ENCODE data around the gene P2RY12.

The P2RY12 gene

DNA sequence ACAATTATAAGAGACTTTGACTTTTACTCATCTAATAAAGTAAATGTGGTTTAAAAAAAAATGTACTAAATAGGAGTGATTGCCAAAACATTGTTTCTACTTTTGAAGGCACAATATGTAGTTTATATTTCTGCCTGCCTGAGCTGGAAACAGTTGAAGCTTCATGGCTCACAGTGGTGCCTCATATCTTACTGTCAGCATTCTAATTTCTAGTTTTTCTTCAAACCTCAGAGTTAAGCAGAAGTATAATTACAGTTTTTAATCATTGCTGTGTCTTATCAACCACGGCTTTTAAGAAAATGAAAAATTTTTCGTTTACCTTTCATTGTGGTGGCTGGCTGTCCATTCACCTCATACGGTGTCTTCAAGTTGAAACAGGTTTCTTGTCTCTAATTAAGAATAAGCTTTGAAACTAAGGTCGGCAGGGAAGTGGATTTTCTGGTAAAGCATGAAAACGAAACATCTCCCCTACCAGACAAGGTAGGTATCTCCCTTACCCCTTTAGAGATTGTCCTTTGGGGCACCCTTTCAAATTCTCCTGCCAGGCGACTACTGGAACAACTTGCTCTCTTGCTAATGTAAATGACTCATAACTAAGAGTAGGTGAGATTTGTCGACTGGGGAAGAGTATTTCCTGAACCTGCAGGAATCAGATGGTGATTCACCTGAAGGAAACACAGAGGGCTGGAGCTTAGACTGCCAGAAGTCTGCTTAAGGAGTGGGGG lies 68.1 kb downstream of the P2RY12 start, which contains the start of gene GPR87:
GPR87 (minus strand) TSS at position 554 of the 725 bp plus-strand sequence. CDS start 16,720 bp downstream, outside the sequence.
- Histone ChIP-seq H3K36me3 (ENCODE audit: low read depth) (peaks cover 42% of the 10 kb centered on the region), H3K27ac (ENCODE audit: poor library complexity, severe bottlenecking) (peak within 1 kb of the TSS; percentile 99), H3K27me3 (ENCODE audit: insufficient read depth, poor library complexity, severe bottlenecking) (no peaks in the 10 kb centered on the region), H3K4me3 (ENCODE audit: severe bottlenecking) (peak within 1 kb of the TSS; percentile 69), H3K9me3 (ENCODE audit: severe bottlenecking) (no peaks in the 10 kb centered on the region), H3K4me1 (ENCODE audit: insufficient read depth, poor library complexity, severe bottlenecking) (peaks cover 62% of the 10 kb centered on the region)
- DNase-seq (ENCODE audit: low spot score), result peak; percentile 71
- TF ChIP-seq CTCF (IDR thresholded peaks at IDR 0.05; ENCODE audit: poor library complexity, severe bottlenecking), result no peak
- ATAC-seq (ENCODE audit: low read depth), result peak; percentile 80

- ATAC-seq (ENCODE audit: low read depth), result peak; percentile 32; the same call in 2 of the 3 replicates
- no peaks in the 10 kb centered on the region for H3K9me3 ChIP-seq (ENCODE audit: severe bottlenecking)
- H3K36me3 ChIP-seq (ENCODE audit: low read depth), result peaks cover 48% of the 10 kb centered on the region
- H3K27ac ChIP-seq (ENCODE audit: poor library complexity, severe bottlenecking), result peak overlapping the region; percentile 99
- TF ChIP-seq CTCF (IDR thresholded peaks at IDR 0.05; ENCODE audit: poor library complexity, severe bottlenecking), result no peak
- peaks cover 60% of the 10 kb centered on the region for H3K4me1 ChIP-seq (ENCODE audit: insufficient read depth, poor library complexity, severe bottlenecking)
- DNase-seq (ENCODE audit: low spot score), result no peak
- H3K4me3 ChIP-seq (ENCODE audit: severe bottlenecking), result peak overlapping the region; percentile 69
- no peaks in the 10 kb centered on the region for H3K27me3 ChIP-seq (ENCODE audit: insufficient read depth, poor library complexity, severe bottlenecking)
These were observed 68.7 kb downstream of the P2RY12 start for GRCh38 chr3:151315846-151316245.

DNA sequence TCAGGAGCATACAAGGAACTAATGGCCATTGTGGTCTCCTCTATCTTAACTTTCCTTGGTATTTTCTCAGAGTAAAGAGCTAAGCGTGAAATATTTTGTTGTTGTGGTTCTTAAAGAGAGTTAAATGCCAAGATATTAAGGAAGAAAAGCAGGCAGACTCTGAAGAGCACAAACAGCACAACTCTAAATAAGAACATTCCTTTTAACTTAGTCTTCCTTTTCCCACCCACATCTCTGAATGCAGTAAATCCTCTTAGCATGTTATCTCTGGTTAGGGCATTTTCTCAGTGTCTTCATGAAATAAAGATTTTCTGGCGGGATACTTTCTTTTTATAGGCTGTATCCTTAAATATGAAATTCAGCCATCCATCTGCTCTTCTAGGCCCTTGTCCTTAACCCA lies 69.4 kb downstream of the P2RY12 start:
- Histone ChIP-seq H3K27me3 (ENCODE audit: insufficient read depth, poor library complexity, severe bottlenecking) (no peaks in the 10 kb centered on the region), H3K27ac (ENCODE audit: poor library complexity, severe bottlenecking) (peak overlapping the region; percentile 99), H3K4me3 (ENCODE audit: severe bottlenecking) (peak overlapping the region; percentile 69), H3K9me3 (ENCODE audit: severe bottlenecking) (no peaks in the 10 kb centered on the region), H3K4me1 (ENCODE audit: insufficient read depth, poor library complexity, severe bottlenecking) (peaks cover 60% of the 10 kb centered on the region), H3K36me3 (ENCODE audit: low read depth) (peaks cover 55% of the 10 kb centered on the region)
- ATAC-seq (ENCODE audit: low read depth), result no peak
- no peak for TF ChIP-seq CTCF (IDR thresholded peaks at IDR 0.05; ENCODE audit: poor library complexity, severe bottlenecking)
- no peak for DNase-seq (ENCODE audit: low spot score)

DNA sequence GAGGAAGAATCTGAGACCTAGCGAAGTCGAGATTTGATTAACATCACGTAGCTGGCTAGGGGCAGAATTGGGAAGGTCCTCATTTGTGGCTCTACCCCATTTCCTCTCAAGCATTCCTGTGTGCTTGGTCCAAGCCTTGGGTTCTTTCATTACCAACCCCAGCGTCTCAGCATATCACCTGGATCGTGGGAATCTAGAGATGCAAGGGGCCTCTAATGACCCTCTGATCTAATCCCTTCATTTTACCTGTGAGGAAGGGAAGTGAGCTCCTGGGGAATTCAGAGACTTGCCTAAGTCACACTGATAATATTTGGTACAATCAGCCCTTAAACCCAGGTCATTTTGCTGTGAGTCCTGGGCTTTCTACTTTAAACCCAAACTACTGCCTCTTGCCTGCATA lies 70.0 kb downstream of the P2RY12 start:
- Histone ChIP-seq H3K9me3 (ENCODE audit: severe bottlenecking) (no peaks in the 10 kb centered on the region), H3K27ac (ENCODE audit: poor library complexity, severe bottlenecking) (peak overlapping the region; percentile 99), H3K4me1 (ENCODE audit: insufficient read depth, poor library complexity, severe bottlenecking) (peaks cover 59% of the 10 kb centered on the region), H3K27me3 (ENCODE audit: insufficient read depth, poor library complexity, severe bottlenecking) (no peaks in the 10 kb centered on the region), H3K4me3 (ENCODE audit: severe bottlenecking) (peak overlapping the region; percentile 69), H3K36me3 (ENCODE audit: low read depth) (peaks cover 61% of the 10 kb centered on the region)
- TF ChIP-seq CTCF (IDR thresholded peaks at IDR 0.05; ENCODE audit: poor library complexity, severe bottlenecking), result no peak
- no peak for ATAC-seq (ENCODE audit: low read depth)
- no peak for DNase-seq (ENCODE audit: low spot score)

- H3K27ac ChIP-seq (ENCODE audit: poor library complexity, severe bottlenecking), result peak overlapping the region; percentile 99
- no peaks in the 10 kb centered on the region for H3K27me3 ChIP-seq (ENCODE audit: insufficient read depth, poor library complexity, severe bottlenecking)
- ATAC-seq (ENCODE audit: low read depth), result no peak
- peaks cover 63% of the 10 kb centered on the region for H3K4me1 ChIP-seq (ENCODE audit: insufficient read depth, poor library complexity, severe bottlenecking)
- H3K36me3 ChIP-seq (ENCODE audit: low read depth), result peaks cover 65% of the 10 kb centered on the region
- H3K4me3 ChIP-seq (ENCODE audit: severe bottlenecking), result peak overlapping the region; percentile 69
- DNase-seq (ENCODE audit: low spot score), result no peak
- no peaks in the 10 kb centered on the region for H3K9me3 ChIP-seq (ENCODE audit: severe bottlenecking)
- TF ChIP-seq CTCF (IDR thresholded peaks at IDR 0.05; ENCODE audit: poor library complexity, severe bottlenecking), result no peak
These were observed 70.4 kb downstream of the P2RY12 start for GRCh38 chr3:151314137-151314536.
